NCI-H2227 (cell line): Measurements from ENCODE around the gene LGMN.
A peak's percentile ranks its signal among the peaks of the same experiment; 100 is the strongest.
"Not testable (repeated sequence)": the region's sequence is repeated elsewhere in the genome, so short reads cannot be mapped to it uniquely, and the experiment has no call there.

Experiments
- DNase-seq: peaks from one replicate; lab custom pipeline; 2025; ENCODE audit not compliant: unreplicated experiment; lab: John Stamatoyannopoulos, UW

Gene LGMN

GRCh38 chr14:92763666-92764631, 15.5 kb upstream of the LGMN start:
- not testable (repeated sequence) for DNase-seq

DNA sequence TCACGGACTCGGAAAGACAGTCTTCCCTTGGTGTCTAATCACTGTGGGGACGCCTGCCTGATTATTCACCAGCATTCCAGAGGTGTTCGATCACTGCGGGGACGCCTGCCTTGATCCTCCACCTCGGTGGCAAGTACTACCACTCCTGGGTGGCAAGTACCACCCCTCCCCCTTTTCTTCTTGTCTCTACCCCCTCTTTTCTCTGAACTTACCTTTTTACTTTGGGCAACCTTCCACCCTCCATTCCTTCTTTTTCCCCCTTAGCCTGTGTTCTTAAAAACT, 12.0 kb upstream of the LGMN start:
- no peak for DNase-seq

GRCh38 chr14:92759679-92760523, 11.5 kb upstream of the LGMN start:
- no peak for DNase-seq

DNA sequence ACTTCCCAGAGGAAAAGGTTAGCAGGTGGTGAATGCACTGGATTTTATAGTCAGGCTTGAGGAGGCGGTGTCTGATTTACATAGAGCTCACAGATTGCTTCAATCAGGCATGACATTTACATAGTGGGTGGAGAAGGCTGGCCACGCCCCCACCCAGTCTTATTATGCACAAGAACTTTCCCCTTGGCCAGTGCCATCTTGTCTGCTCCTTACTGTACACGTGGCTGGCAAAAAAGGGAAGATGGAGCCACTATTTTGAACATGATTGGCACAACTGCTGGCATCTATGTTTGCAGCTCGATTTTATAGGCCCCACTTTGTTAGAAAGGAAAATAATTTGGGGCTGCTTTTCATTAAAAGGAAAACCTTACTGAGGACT, 10.9 kb upstream of the LGMN start:
- DNase-seq = peak; percentile 10

GRCh38 chr14:92756446-92756845, 8.0 kb upstream of the LGMN start:
- no peak for DNase-seq

DNA sequence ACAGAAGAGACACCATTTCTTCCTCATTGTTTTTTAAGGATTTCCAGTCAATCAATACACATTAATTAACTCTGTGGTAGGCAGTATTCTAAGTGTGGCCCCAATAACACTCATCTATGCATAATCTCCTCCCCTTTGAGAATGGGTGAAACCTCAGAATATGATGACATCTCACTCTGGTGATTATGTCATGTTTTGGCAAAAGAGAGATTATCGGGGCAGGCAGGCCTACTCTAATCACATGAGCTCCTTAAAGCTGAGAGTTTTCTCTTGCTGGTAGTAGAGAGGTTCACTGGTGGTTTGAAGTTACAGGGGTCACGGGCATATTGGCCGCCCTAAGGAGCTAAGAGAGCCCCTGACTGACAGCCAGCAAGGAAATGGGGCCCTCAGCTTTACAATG, 7.1 kb upstream of the LGMN start:
- DNase-seq = no peak

DNA sequence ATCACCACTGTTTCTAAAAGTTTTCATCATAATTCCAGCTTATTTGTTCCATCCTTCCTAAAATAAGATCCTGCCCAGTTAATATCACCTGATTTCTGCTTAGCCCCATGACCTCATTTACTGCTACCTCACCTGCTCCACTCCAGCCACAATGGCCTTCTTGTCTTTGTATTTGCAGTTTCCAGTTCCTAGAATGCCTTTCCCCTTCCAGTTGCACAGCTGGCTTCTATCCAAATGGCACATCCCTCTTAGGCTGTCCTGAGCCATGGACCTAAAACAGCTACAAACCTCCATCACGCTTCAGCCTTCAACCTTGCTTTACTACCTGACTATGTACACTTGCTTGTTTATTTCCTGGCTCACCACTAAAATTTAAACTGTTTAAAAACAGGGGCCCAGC, 6.5 kb upstream of the LGMN start:
- no peak for DNase-seq

GRCh38 chr14:92753250-92753649, 4.8 kb upstream of the LGMN start:
- no peak for DNase-seq

- no peak for DNase-seq
Measured at GRCh38 chr14:92751819-92752218, 3.4 kb upstream of the LGMN start.

DNA sequence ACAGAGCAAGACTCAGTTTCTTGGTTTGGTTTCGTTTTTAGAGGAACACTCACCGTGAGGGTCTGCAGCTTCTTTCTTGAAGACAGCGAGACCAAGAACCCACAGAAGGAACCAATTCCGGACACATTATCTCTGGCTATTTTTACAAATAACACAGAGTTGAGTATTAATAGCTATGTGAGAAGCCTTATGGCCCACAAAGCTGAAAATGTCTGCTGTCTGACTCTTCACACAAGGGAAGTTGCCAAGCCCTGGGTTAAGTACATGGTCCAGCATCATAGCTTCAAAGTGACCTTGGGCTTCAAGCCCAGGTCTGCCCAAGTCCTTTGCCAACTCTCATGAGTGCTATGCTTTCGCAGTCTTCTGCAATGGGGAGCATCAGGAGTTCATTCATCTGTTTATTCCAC, 2.6 kb upstream of the LGMN start:
- DNase-seq = no peak

- not testable (repeated sequence) for DNase-seq
Measured at GRCh38 chr14:92750222-92750728, 1.8 kb upstream of the LGMN start.

GRCh38 chr14:92747701-92748258, 647 bp downstream of the LGMN start:
- no peak for DNase-seq

DNA sequence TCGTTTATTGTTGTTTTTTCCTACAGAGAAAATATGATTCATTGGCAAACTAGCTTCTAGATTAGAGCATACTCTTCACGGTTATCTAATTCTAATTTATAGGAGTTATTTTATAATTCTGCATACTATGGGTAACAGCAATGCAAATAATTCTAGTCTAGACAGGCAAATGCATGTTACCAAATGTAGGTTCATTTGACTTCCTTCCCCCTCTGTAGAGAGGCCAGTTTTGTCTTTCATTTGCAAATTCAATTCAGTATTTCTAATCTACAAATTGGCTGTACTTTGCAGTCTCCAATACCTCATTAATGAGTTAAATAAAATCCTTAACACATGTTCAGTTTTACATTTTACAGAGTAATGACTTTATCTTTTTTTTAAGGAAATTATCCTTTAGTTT, 4.2 kb downstream of the LGMN start:
- DNase-seq = no peak

DNA sequence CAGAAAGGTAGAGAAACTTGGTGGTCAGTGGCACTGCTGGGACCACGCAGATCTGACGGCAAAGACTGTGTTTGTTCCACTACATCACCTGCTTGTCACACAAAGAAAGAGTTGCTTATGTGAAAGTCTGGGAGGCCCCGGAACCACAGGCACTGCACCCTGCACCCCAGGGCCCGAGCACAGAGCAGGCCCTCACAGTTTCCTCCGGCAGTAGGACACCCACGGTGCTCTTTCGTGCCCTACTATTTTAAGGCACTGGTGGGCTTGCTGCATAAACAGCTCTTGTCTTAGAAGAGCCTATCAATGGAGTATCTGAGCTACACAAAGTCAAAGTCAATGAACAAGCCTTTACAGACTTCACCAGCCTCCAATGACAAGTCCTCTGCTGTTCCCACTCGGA, 8.0 kb downstream of the LGMN start:
- DNase-seq = no peak

DNA sequence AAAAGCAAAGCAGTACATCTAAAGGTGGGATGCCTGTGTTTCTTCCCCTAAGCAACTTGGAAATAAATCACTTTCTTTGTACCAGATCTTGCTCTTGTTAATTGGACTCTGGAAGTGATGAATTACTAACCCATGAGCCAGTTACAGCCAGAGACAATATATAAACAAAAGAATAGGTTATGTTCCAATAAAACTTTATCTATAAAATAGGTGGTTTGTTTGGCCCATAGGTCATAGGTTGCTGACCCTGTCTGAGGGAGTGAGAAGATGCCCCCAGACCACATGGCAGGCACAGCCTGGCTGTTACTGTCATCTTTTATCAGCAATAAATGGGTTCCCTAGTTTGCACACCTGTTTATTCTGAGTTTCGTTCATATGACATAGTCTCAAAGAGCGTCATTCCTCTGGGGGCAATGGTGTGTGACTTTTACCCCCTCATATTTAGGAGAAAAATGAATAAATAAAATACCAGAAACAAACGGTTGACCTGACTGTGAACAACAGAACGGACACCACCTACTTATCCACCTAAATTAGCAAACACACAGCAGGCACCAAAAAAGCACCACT, 10.7 kb downstream of the LGMN start:
- no peak for DNase-seq

GRCh38 chr14:92737206-92737605, 11.2 kb downstream of the LGMN start:
- no peak for DNase-seq

DNA sequence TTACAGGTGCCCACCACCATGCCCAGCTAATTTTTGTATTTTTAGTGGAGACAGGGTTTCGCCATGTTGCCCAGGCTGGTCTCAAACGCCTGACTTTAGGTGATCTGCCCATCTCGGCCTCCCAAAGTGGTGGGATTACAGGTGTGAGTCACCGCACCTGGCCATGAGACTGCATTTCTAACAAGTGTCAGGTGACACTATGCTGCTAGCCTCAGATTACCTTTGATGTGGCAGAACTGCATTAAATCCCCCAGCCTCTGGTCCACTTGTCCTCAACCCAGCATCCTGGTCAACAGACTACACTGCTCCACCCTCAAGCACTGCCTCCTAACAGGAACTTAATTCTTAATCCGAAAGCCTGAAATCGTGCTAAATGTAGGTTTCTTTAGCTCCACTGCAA, 13.1 kb downstream of the LGMN start:
- no peak for DNase-seq

GRCh38 chr14:92734618-92735017, 13.8 kb downstream of the LGMN start:
- DNase-seq = no peak

GRCh38 chr14:92733007-92733406, 15.4 kb downstream of the LGMN start:
- DNase-seq = no peak

GRCh38 chr14:92731622-92732115, 16.8 kb downstream of the LGMN start:
- DNase-seq = no peak

- no peak for DNase-seq
Measured at GRCh38 chr14:92729634-92730358, 18.6 kb downstream of the LGMN start.
